Measurements from ENCODE around the gene PAX8. TPM values are rescaled to one million over a fixed set of nuclear protein-coding genes. Genes with fewer than 3 reads are reported as not detected.

Gene PAX8
- total and polyA plus RNA-seq, 2 of the 13 experiments (the other 11 are each of a cell fraction or from before 2014, with no cell fraction given): 1.5 to 8.8 TPM

DNA sequence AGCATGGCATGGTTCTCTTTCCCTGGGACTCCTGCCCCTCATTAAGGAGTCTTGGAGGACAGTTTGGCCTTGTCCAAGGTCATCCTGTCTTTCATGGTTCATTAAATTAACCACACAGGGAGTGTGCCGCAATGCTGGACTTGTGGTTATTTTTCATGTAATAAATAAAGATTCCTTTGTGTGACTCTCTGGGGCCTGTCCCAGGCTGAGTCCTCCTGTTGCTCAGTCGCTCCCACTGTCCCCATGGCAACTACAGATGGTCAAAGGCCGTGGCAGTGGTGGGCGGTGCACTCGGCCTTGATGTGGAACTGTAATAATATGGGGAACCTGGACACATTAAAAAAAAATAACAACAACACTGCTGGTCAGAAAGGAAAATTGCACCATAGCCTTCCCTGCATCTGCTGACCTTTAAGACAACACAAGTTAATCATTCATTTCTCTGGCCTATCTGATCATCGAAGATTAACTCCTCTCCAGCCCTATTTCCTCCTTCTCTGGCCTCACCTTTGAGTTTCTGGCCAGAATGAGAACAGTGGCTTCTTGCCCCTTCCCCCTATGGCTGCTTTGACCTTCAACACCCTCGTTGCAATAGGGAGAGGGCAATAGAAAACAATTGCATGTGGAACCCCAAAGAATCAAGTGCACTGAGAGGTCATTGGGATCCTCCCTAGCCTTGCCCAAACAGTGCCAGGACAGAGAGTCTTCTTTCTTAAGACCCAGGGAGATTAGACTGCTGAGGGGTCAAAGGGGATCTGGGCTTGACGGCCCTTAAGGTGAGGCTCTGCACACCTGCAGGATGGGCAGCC, 60.2 kb downstream of the PAX8 start (continued):
- TF ChIP-seq, protein P1, sequence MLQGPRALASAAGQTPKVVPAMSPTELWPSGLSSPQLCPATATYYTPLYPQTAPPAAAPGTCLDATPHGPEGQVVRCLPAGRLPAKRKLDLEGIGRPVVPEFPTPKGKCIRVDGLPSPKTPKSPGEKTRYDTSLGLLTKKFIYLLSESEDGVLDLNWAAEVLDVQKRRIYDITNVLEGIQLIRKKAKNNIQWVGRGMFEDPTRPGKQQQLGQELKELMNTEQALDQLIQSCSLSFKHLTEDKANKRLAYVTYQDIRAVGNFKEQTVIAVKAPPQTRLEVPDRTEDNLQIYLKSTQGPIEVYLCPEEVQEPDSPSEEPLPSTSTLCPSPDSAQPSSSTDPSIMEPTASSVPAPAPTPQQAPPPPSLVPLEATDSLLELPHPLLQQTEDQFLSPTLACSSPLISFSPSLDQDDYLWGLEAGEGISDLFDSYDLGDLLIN (CRISPR knock-in tag; IDR thresholded peaks at IDR 0.05; ENCODE audit: borderline replicate concordance): no peak
- peak; percentile 23; the same call in 1 of the 2 replicates for TF ChIP-seq BORCS8-MEF2B (CRISPR knock-in tag; IDR thresholded peaks at IDR 0.05)
- 0 out of 2 replicates have a peak, but pooled peaks have one; percentile 31 for TF ChIP-seq CCDC6 (CRISPR knock-in tag; IDR thresholded peaks at IDR 0.05)
- TF ChIP-seq, protein P2, sequence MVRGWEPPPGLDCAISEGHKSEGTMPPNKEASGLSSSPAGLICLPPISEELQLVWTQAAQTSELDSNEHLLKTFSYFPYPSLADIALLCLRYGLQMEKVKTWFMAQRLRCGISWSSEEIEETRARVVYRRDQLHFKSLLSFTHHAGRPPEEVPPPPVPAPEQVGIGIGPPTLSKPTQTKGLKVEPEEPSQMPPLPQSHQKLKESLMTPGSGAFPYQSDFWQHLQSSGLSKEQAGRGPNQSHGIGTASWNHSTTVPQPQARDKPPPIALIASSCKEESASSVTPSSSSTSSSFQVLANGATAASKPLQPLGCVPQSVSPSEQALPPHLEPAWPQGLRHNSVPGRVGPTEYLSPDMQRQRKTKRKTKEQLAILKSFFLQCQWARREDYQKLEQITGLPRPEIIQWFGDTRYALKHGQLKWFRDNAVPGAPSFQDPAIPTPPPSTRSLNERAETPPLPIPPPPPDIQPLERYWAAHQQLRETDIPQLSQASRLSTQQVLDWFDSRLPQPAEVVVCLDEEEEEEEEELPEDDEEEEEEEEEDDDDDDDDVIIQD (CRISPR knock-in tag; IDR thresholded peaks at IDR 0.05; ENCODE audit: low read depth): peak; percentile 56
- peak; percentile 97 for TF ChIP-seq SP5 (CRISPR knock-in tag; IDR thresholded peaks at IDR 0.05; ENCODE audit: borderline replicate concordance, low read depth)
- TF ChIP-seq, protein P3, sequence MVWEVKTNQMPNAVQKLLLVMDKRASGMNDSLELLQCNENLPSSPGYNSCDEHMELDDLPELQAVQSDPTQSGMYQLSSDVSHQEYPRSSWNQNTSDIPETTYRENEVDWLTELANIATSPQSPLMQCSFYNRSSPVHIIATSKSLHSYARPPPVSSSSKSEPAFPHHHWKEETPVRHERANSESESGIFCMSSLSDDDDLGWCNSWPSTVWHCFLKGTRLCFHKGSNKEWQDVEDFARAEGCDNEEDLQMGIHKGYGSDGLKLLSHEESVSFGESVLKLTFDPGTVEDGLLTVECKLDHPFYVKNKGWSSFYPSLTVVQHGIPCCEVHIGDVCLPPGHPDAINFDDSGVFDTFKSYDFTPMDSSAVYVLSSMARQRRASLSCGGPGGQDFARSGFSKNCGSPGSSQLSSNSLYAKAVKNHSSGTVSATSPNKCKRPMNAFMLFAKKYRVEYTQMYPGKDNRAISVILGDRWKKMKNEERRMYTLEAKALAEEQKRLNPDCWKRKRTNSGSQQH (CRISPR knock-in tag; IDR thresholded peaks at IDR 0.05; ENCODE audit: low read depth): 0 out of 2 replicates have a peak, but pooled peaks have one; percentile 23
- TF ChIP-seq, protein P4, sequence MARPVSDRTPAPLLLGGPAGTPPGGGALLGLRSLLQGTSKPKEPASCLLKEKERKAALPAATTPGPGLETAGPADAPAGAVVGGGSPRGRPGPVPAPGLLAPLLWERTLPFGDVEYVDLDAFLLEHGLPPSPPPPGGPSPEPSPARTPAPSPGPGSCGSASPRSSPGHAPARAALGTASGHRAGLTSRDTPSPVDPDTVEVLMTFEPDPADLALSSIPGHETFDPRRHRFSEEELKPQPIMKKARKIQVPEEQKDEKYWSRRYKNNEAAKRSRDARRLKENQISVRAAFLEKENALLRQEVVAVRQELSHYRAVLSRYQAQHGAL (CRISPR knock-in tag; IDR thresholded peaks at IDR 0.05; ENCODE audit: not compliant biosample characterization): no peak
- TF ChIP-seq BCL6 (CRISPR knock-in tag; IDR thresholded peaks at IDR 0.05): peak; percentile 59; the same call in 1 of the 2 replicates
- peak; percentile 53 to 59 for TF ChIP-seq POLR2A (IDR thresholded peaks at IDR 0.05; ENCODE audit: insufficient read depth in 1 of 2, low read depth in 2 of 2, low read length in 2 of 2)
- 0 out of 2 replicates have a peak, but pooled peaks have one; percentile 65 for TF ChIP-seq ZNF556 (CRISPR knock-in tag; IDR thresholded peaks at IDR 0.05; ENCODE audit: borderline replicate concordance)
- TF ChIP-seq ZNF572 (CRISPR knock-in tag; IDR thresholded peaks at IDR 0.05): peak; percentile 44; the same call in 1 of the 2 replicates
- no peak for TF ChIP-seq ZNF562 (CRISPR knock-in tag; IDR thresholded peaks at IDR 0.05; ENCODE audit: borderline replicate concordance)
- TF ChIP-seq RARA (CRISPR knock-in tag; IDR thresholded peaks at IDR 0.05): peak; percentile 53; the same call in 1 of the 2 replicates
- TF ChIP-seq FOXO1 (CRISPR knock-in tag; IDR thresholded peaks at IDR 0.05): peak; percentile 63; the same call in 1 of the 2 replicates
- TF ChIP-seq, protein P5, sequence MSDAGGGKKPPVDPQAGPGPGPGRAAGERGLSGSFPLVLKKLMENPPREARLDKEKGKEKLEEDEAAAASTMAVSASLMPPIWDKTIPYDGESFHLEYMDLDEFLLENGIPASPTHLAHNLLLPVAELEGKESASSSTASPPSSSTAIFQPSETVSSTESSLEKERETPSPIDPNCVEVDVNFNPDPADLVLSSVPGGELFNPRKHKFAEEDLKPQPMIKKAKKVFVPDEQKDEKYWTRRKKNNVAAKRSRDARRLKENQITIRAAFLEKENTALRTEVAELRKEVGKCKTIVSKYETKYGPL (CRISPR knock-in tag; IDR thresholded peaks at IDR 0.05): no peak
- TF ChIP-seq, protein P6, sequence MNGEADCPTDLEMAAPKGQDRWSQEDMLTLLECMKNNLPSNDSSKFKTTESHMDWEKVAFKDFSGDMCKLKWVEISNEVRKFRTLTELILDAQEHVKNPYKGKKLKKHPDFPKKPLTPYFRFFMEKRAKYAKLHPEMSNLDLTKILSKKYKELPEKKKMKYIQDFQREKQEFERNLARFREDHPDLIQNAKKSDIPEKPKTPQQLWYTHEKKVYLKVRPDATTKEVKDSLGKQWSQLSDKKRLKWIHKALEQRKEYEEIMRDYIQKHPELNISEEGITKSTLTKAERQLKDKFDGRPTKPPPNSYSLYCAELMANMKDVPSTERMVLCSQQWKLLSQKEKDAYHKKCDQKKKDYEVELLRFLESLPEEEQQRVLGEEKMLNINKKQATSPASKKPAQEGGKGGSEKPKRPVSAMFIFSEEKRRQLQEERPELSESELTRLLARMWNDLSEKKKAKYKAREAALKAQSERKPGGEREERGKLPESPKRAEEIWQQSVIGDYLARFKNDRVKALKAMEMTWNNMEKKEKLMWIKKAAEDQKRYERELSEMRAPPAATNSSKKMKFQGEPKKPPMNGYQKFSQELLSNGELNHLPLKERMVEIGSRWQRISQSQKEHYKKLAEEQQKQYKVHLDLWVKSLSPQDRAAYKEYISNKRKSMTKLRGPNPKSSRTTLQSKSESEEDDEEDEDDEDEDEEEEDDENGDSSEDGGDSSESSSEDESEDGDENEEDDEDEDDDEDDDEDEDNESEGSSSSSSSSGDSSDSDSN (CRISPR knock-in tag; IDR thresholded peaks at IDR 0.05): peak; percentile 41; the same call in 1 of the 2 replicates
- TF ChIP-seq ZNF724P (CRISPR knock-in tag; IDR thresholded peaks at IDR 0.05; ENCODE audit: borderline replicate concordance): 0 out of 2 replicates have a peak, but pooled peaks have one; percentile 64
- TF ChIP-seq, protein P7, sequence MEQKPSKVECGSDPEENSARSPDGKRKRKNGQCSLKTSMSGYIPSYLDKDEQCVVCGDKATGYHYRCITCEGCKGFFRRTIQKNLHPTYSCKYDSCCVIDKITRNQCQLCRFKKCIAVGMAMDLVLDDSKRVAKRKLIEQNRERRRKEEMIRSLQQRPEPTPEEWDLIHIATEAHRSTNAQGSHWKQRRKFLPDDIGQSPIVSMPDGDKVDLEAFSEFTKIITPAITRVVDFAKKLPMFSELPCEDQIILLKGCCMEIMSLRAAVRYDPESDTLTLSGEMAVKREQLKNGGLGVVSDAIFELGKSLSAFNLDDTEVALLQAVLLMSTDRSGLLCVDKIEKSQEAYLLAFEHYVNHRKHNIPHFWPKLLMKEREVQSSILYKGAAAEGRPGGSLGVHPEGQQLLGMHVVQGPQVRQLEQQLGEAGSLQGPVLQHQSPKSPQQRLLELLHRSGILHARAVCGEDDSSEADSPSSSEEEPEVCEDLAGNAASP (CRISPR knock-in tag; IDR thresholded peaks at IDR 0.05; ENCODE audit: borderline replicate concordance): 0 out of 2 replicates have a peak, but pooled peaks have one; percentile 14
